ENCODE data around the gene MRPL23. TPM values are rescaled to one million over a fixed set of nuclear protein-coding genes. Genes with fewer than 3 reads are reported as not detected.
A peak's percentile ranks its signal among the peaks of the same experiment; 100 is the strongest.
"Not testable (repeated sequence)": the region's sequence is repeated elsewhere in the genome, so short reads cannot be mapped to it uniquely, and the experiment has no call there.

MRPL23 gene
- total RNA-seq, 2 donors from 2014 or later: 81.3 to 89.7 TPM

- no peak for DNase-seq (ENCODE audit: low spot score)
- no peaks in the 10 kb centered on the region for H3K36me3 Mint-ChIP-seq
- peaks cover 12 to 17% of the 10 kb centered on the region in 2 donors for H3K27me3 Mint-ChIP-seq
- H3K4me3 Mint-ChIP-seq: no peak overlapping the region
- no peak for ATAC-seq
- no peak overlapping the region for H3K27ac Mint-ChIP-seq
- H3K4me1 Mint-ChIP-seq (ENCODE audit: low read depth in 2 of 2): peaks cover 4 to 9% of the 10 kb centered on the region in 2 donors
- no peaks in the 10 kb centered on the region for H3K9me3 Mint-ChIP-seq
Observed at GRCh38 chr11:1933416-1934334, 13.5 kb upstream of the MRPL23 start.

- Mint-ChIP-seq H3K4me3 (no peak overlapping the region), H3K36me3 (no peaks in the 10 kb centered on the region), H3K27ac (no peak overlapping the region), H3K4me1 (ENCODE audit: low read depth in 2 of 2) (peaks cover 8 to 14% of the 10 kb centered on the region in 2 donors), H3K27me3 (peaks cover 12 to 17% of the 10 kb centered on the region in 2 donors), H3K9me3 (no peaks in the 10 kb centered on the region)
- DNase-seq (ENCODE audit: low spot score) (no peak), ATAC-seq (no peak)
Observed at GRCh38 chr11:1934335-1935155, 12.6 kb upstream of the MRPL23 start.

GRCh38 chr11:1935156-1936071 lies 11.7 kb upstream of the MRPL23 start:
- H3K27ac Mint-ChIP-seq: no peak overlapping the region
- no peaks in the 10 kb centered on the region for H3K36me3 Mint-ChIP-seq
- DNase-seq (ENCODE audit: low spot score) (peak; percentile 60), ATAC-seq (no peak)
- no peak overlapping the region for H3K4me3 Mint-ChIP-seq
- H3K27me3 Mint-ChIP-seq: peaks cover 12 to 17% of the 10 kb centered on the region in 2 donors
- H3K4me1 Mint-ChIP-seq (ENCODE audit: low read depth in 2 of 2): peaks cover 15 to 21% of the 10 kb centered on the region in 2 donors
- no peaks in the 10 kb centered on the region for H3K9me3 Mint-ChIP-seq

- Mint-ChIP-seq H3K27ac (no peak overlapping the region), H3K4me3 (no peak overlapping the region), H3K9me3 (no peaks in the 10 kb centered on the region), H3K36me3 (no peaks in the 10 kb centered on the region), H3K27me3 (peaks cover 12 to 17% of the 10 kb centered on the region in 2 donors), H3K4me1 (ENCODE audit: low read depth in 2 of 2) (peaks cover 15 to 21% of the 10 kb centered on the region in 2 donors)
- DNase-seq (ENCODE audit: low spot score) (no peak), ATAC-seq (peak in 1 of 2 donors; percentile 8)
Observed at GRCh38 chr11:1936072-1936780, 10.9 kb upstream of the MRPL23 start.

GRCh38 chr11:1936781-1937615 lies 10.1 kb upstream of the MRPL23 start:
- H3K4me1 Mint-ChIP-seq (ENCODE audit: low read depth in 2 of 2): peaks cover 15 to 21% of the 10 kb centered on the region in 2 donors
- no peak overlapping the region for H3K4me3 Mint-ChIP-seq
- no peak overlapping the region for H3K27ac Mint-ChIP-seq
- H3K9me3 Mint-ChIP-seq: no peaks in the 10 kb centered on the region
- peaks cover 10 to 12% of the 10 kb centered on the region in 2 donors for H3K27me3 Mint-ChIP-seq
- DNase-seq (ENCODE audit: low spot score): peak; percentile 57
- no peak for ATAC-seq
- no peaks in the 10 kb centered on the region for H3K36me3 Mint-ChIP-seq

GRCh38 chr11:1937616-1938342 lies 9.4 kb upstream of the MRPL23 start:
- Mint-ChIP-seq H3K36me3 (no peaks in the 10 kb centered on the region), H3K27me3 (peaks cover 6 to 7% of the 10 kb centered on the region in 2 donors), H3K4me3 (no peak overlapping the region), H3K27ac (no peak overlapping the region), H3K4me1 (ENCODE audit: low read depth in 2 of 2) (peaks cover 12 to 19% of the 10 kb centered on the region in 2 donors), H3K9me3 (no peaks in the 10 kb centered on the region)
- ATAC-seq: no peak
- DNase-seq (ENCODE audit: low spot score): peak; percentile 59

GRCh38 chr11:1938343-1939005 lies 8.7 kb upstream of the MRPL23 start:
- Mint-ChIP-seq H3K27me3 (peaks cover 0 to under 1% of the 10 kb centered on the region in 2 donors), H3K9me3 (no peaks in the 10 kb centered on the region), H3K27ac (no peak overlapping the region), H3K4me3 (no peak overlapping the region), H3K36me3 (no peaks in the 10 kb centered on the region), H3K4me1 (ENCODE audit: low read depth in 2 of 2) (peaks cover 11 to 12% of the 10 kb centered on the region in 2 donors)
- ATAC-seq (no peak), DNase-seq (ENCODE audit: low spot score) (peak; percentile 55)

- H3K36me3 Mint-ChIP-seq: no peaks in the 10 kb centered on the region
- H3K27me3 Mint-ChIP-seq: no peaks in the 10 kb centered on the region
- no peak for ATAC-seq
- DNase-seq (ENCODE audit: low spot score): peak; percentile 41
- no peak overlapping the region for H3K27ac Mint-ChIP-seq
- no peaks in the 10 kb centered on the region for H3K9me3 Mint-ChIP-seq
- H3K4me1 Mint-ChIP-seq (ENCODE audit: low read depth in 2 of 2): peaks cover 11 to 12% of the 10 kb centered on the region in 2 donors
- no peak overlapping the region for H3K4me3 Mint-ChIP-seq
Observed at GRCh38 chr11:1939006-1939625, 8.0 kb upstream of the MRPL23 start.

- DNase-seq (ENCODE audit: low spot score); H3K36me3 Mint-ChIP-seq; H3K27me3 Mint-ChIP-seq; H3K4me3 Mint-ChIP-seq; ATAC-seq; H3K9me3 Mint-ChIP-seq: not testable (repeated sequence)
- Mint-ChIP-seq H3K27ac (peak overlapping the region in 1 of 2 donors; percentile 12), H3K4me1 (ENCODE audit: low read depth in 2 of 2) (peaks cover 11 to 12% of the 10 kb centered on the region in 2 donors)
Observed at GRCh38 chr11:1939788-1940187, 7.3 kb upstream of the MRPL23 start.

- H3K4me1 Mint-ChIP-seq (ENCODE audit: low read depth in 2 of 2): peaks cover 11 to 12% of the 10 kb centered on the region in 2 donors
- H3K27me3 Mint-ChIP-seq: no peaks in the 10 kb centered on the region
- H3K27ac Mint-ChIP-seq: no peak overlapping the region
- no peaks in the 10 kb centered on the region for H3K36me3 Mint-ChIP-seq
- H3K9me3 Mint-ChIP-seq: no peaks in the 10 kb centered on the region
- no peak overlapping the region for H3K4me3 Mint-ChIP-seq
- DNase-seq (ENCODE audit: low spot score) (no peak), ATAC-seq (no peak)
Observed at GRCh38 chr11:1942558-1943260, 4.4 kb upstream of the MRPL23 start.

Measured in natural killer cell treated with Interleukin-12 subunit alpha and Interleukin-12 subunit beta and Interleukin-15 and Interleukin-18, amount 100 ng/mL, for 72 hours (primary cell).